Caco-2 (cell line): ENCODE measurements around the gene CCZ1. TPM values are rescaled to one million over a fixed set of nuclear protein-coding genes. Genes with fewer than 3 reads are reported as not detected.
"Not testable (repeated sequence)": the region's sequence is repeated elsewhere in the genome, so short reads cannot be mapped to it uniquely, and the experiment has no call there.

ENCODE experiments used
- BruUV-seq: library from RNA; stranded (reverse); fragments of 400-500 nt; replicated peaks from 2 replicates; lab custom pipeline; 2021; lab: Mats Ljungman, UMichigan
- CTCF ChIA-PET: fragments of 300-600 bp; sonication (Branson Sonifier 250); formaldehyde crosslinking; loops from one replicate; lab custom pipeline; 2022; ENCODE audit warnings: antibody characterized with exemption; lab: Charles Lee
- POLR2A ChIA-PET: fragments of 300-600 bp; sonication (Branson Sonifier 250); formaldehyde crosslinking; loops from one replicate; lab custom pipeline; 2022; ENCODE audit warnings: antibody characterized with exemption; lab: Charles Lee
- DNase-seq, 2 experiments: peaks; one replicate each; pipeline versions ENCODE4 v3.0.0 to v3.0.0-alpha.2; 2020 to 2022
- H3K27me3 ChIP-seq: replicated peaks from 2 replicates; pipeline ENCODE4 v1.6.0; 2011; ENCODE audit warnings: low read length; ENCODE audit not compliant: control insufficient read depth, insufficient read depth
- H3K36me3 ChIP-seq: 2 replicates; pipeline ENCODE4 v1.5.1; 2011; ENCODE audit warnings: low read length; ENCODE audit not compliant: control insufficient read depth, insufficient read depth
- H3K4me1 ChIP-seq: fragments of 250-450 bp; sonication (Bioruptor Pico); 2 replicates; pipeline ENCODE4 v1.5.1; 2020; ENCODE audit warnings: mild to moderate bottlenecking
- H3K4me3 ChIP-seq: 2 replicates; pipeline ENCODE4 v1.5.1; 2011; ENCODE audit warnings: low read depth, mild to moderate bottlenecking, control low read depth, low read length
- H3K9me3 ChIP-seq: fragments of 250-450 bp; sonication (Bioruptor Pico); 2 replicates; pipeline ENCODE4 v1.5.1; 2020; ENCODE audit warnings: mild to moderate bottlenecking, moderate library complexity
- H3K27ac Mint-ChIP-seq: one replicate; pipeline ENCODE4 v1.8.0; 2022; ENCODE audit warnings: mixed read lengths; ENCODE audit not compliant: unreplicated experiment
- H3K27me3 Mint-ChIP-seq: one replicate; pipeline ENCODE4 v1.8.0; 2022; ENCODE audit warnings: mixed read lengths; ENCODE audit not compliant: insufficient read depth, unreplicated experiment
- H3K36me3 Mint-ChIP-seq: one replicate; pipeline ENCODE4 v1.8.0; 2022; ENCODE audit warnings: mild to moderate bottlenecking, mixed read lengths; ENCODE audit not compliant: insufficient read depth, unreplicated experiment
- H3K4me1 Mint-ChIP-seq: one replicate; pipeline ENCODE4 v1.8.0; 2022; ENCODE audit warnings: low read depth, mixed read lengths; ENCODE audit not compliant: unreplicated experiment
- H3K4me3 Mint-ChIP-seq: one replicate; pipeline ENCODE4 v1.8.0; 2022; ENCODE audit warnings: mild to moderate bottlenecking, moderate library complexity, mixed read lengths; ENCODE audit not compliant: unreplicated experiment
- H3K9me3 Mint-ChIP-seq: one replicate; pipeline ENCODE4 v1.8.0; 2022; ENCODE audit warnings: mixed read lengths; ENCODE audit not compliant: unreplicated experiment
- intact Hi-C: fragments of 100-400 bp; cut with micrococcal nuclease; formaldehyde crosslinking; loops from one replicate; pipeline ENCODE4 v1.10.0; 2022; ENCODE audit not compliant: unreplicated experiment
- total RNA-seq: library from RNA; stranded (reverse); gene quantifications from 2 replicates; pipeline ENCODE4 v1.2.3, GENCODE V29; 2022

CCZ1 gene
- total RNA-seq, 1 experiment from 2014 or later, result 76.4 TPM

DNA sequence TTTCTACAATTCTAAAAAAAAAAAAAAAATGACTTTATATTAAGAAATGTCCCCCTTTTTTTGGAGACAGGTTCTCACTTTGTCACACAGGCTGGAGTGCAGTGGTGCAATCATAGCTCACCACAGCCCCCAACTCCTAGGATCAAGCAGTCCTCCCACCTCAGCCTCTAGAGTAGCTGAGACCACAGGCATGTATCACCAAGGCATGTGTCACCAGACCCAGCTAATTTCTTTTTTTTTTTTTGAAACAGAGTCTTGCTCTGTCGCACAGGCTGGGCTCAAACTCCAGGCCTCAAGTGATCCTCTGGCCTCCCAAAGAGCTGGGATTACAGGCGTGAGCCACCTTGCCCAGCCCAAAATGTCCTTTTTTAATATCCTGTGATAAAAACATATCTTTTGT lies 25.6 kb downstream of the CCZ1 start:
- not testable (repeated sequence) for BruUV-seq, H3K4me3 ChIP-seq

DNA sequence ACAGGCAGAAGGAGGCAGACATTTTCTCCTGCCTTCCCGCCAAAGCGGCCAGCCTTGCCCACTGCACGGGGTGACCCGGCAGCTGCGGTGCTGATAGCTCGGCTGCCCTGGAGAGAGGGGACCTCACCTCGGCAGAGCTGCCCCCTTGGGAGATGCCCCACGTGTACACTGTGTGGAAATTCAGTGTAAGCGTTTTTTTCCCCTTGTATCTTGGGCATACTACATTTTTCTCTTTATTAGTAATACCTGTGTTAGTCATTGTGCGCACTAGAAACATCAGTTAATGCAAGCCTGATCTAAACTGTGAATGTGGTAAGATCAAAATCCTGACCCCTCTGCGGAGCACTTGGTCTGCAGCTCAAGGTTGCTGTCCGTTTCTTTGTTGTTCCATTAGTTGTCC lies 26.1 kb downstream of the CCZ1 start:
- H3K9me3 ChIP-seq, POLR2A ChIA-PET, H3K27me3 ChIP-seq, BruUV-seq, CTCF ChIA-PET, H3K4me1 Mint-ChIP-seq, H3K4me3 Mint-ChIP-seq, H3K4me3 ChIP-seq, H3K36me3 ChIP-seq, H3K9me3 Mint-ChIP-seq, H3K4me1 ChIP-seq, H3K27me3 Mint-ChIP-seq, H3K27ac Mint-ChIP-seq, H3K36me3 Mint-ChIP-seq, DNase-seq, intact Hi-C loops: not testable (repeated sequence)

More for the DNA sequence above, 25.6 kb downstream of the CCZ1 start:
- DNase-seq, POLR2A ChIA-PET, H3K9me3 ChIP-seq, H3K36me3 ChIP-seq, H3K9me3 Mint-ChIP-seq, H3K27me3 Mint-ChIP-seq, H3K4me1 Mint-ChIP-seq, H3K36me3 Mint-ChIP-seq, H3K27me3 ChIP-seq, CTCF ChIA-PET, H3K4me3 Mint-ChIP-seq, H3K4me1 ChIP-seq, intact Hi-C loops, H3K27ac Mint-ChIP-seq: not testable (repeated sequence)

DNA sequence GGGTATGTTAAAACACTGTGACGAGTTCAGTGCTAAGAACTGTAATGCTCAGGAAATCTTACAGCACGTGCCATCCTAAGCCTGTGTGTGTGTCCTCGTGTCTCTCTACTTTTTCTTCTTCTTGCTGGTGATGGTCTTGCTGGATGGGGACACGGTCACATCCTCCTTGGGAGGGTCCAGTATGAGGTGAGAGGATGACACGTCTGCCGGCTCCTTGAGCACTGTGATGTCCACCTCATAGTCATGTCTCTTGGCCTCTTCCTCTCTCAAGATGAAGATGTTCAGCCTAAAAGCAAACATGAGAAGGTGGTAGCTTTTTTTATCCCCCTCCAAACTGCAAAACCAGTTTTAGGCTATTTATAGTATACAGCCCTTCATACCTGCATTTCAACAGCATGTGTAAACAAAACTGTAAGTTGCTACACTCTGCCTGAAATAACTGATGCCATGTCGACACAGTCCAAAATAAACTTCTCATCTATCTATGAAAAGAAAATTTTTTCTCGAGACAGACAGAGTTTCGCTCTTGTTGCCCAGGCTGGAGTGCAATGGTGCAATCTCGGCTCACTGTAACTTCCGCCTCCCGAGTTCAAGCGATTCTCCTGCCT lies 27.8 kb downstream of the CCZ1 start:
- H3K27me3 ChIP-seq, H3K27me3 Mint-ChIP-seq, POLR2A ChIA-PET, H3K4me3 ChIP-seq, H3K4me3 Mint-ChIP-seq, H3K4me1 Mint-ChIP-seq, H3K9me3 Mint-ChIP-seq, H3K4me1 ChIP-seq, DNase-seq, BruUV-seq, H3K36me3 ChIP-seq, intact Hi-C loops, H3K36me3 Mint-ChIP-seq, CTCF ChIA-PET, H3K9me3 ChIP-seq, H3K27ac Mint-ChIP-seq: not testable (repeated sequence)

DNA sequence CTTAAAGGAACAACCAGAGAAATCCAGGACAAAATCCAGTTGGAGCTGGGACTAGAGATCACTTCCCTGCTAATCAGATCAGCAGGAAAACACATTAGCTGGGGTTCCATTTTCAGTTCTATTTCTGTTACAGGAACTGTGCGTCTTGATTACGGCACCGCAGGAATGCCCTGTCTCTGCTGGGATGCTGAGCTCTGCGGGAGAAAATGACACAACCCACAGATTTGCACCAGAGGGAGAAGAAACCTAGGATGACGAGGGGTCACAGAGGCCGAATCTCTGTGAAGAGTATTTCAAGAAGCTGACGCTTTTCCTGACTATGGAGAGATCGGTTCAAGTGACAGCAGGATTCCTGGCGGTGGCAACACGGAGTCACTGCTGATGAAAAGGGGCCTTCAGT lies 31.8 kb downstream of the CCZ1 start:
- H3K4me1 Mint-ChIP-seq, H3K9me3 ChIP-seq, H3K9me3 Mint-ChIP-seq, DNase-seq, intact Hi-C loops, H3K4me1 ChIP-seq, H3K36me3 ChIP-seq, POLR2A ChIA-PET, CTCF ChIA-PET, H3K27ac Mint-ChIP-seq, H3K27me3 Mint-ChIP-seq, H3K4me3 ChIP-seq, H3K36me3 Mint-ChIP-seq, H3K4me3 Mint-ChIP-seq, H3K27me3 ChIP-seq, BruUV-seq: not testable (repeated sequence)

DNA sequence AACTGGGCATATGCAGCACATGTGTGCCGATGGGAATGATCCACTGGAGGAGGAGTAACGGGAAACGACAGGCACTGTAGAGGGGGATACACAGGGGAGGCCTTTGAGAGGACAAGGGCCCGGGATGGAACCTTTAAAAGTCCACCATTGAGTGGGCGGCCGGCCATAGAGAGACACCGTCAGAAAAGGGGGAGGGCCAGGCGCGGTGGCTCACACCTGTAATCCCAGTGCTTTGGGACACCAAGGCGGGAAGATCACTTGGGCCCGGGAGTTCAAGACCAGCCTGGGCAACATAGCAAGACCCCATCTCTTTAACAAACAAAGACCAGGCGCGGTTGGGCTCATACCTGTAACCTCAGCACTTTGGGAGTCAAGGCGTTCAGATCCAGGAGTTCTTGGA lies 32.7 kb downstream of the CCZ1 start:
- DNase-seq, H3K27ac Mint-ChIP-seq, H3K4me3 Mint-ChIP-seq, intact Hi-C loops, H3K27me3 Mint-ChIP-seq, H3K4me1 ChIP-seq, CTCF ChIA-PET, H3K9me3 Mint-ChIP-seq, H3K4me1 Mint-ChIP-seq, H3K36me3 ChIP-seq, H3K27me3 ChIP-seq, H3K36me3 Mint-ChIP-seq, BruUV-seq, H3K9me3 ChIP-seq, H3K4me3 ChIP-seq, POLR2A ChIA-PET: not testable (repeated sequence)

DNA sequence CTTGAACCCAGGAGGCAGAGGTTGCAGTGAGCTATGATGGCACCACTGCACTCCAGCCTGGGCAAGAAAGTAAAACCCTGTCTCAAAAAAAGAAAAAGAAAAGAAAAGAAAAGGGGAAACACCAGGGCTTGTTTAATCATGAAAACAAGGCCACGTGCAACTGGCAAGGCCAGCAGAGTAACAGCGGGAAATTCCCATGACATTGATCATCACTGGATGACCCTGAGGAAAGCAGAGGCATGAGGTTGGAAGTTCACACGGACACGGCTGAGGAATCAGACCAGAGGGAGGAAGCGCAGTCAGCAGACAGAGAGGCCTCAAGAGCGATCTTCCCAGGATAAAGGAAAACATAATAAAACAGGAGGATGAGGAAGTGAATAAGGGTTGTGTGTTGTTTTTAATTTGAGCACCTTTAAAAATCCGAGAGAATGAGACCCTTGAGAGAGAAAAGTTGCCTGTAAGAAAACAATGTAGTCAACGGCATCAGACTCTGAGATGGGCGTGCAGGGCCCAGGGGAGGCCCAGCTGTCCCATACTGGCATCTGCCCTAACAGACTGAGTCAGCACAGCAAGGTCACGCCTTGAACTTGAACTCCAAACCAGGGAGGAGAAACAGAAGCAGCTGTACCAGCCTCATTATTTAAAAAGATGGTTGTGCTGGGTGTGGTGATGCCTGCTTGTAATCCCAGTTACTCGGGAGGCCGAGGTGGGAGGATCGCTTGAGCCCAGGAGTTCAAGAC lies 33.5 kb downstream of the CCZ1 start:
- H3K4me1 ChIP-seq, intact Hi-C loops, H3K36me3 ChIP-seq, H3K9me3 Mint-ChIP-seq, DNase-seq, H3K4me1 Mint-ChIP-seq, H3K36me3 Mint-ChIP-seq, H3K27me3 ChIP-seq, POLR2A ChIA-PET, H3K9me3 ChIP-seq, H3K27ac Mint-ChIP-seq, H3K4me3 Mint-ChIP-seq, H3K27me3 Mint-ChIP-seq, H3K4me3 ChIP-seq, CTCF ChIA-PET, BruUV-seq: not testable (repeated sequence)

DNA sequence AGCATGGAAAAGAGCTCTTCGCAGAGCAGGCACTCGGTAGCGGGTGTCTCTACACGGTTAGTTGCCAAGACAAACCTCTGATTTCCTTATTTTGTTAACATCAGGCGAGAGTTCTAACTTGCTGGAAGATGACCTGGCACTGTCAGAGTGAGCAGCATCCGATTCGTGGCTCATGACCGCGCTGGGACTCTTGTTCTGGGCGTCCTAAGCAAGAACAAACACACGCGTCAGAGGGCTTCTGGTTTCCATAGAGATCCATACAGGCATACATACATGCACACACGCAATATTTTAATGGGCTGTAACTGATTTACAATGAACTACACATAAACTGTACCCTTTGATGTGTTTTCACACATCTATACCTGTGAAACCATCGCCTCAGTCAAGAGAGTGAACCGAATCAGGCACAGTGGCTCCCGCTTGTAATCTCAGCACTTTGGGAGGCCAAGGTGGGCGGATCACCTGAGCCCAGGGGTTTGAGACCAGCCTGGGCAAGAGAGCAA lies 36.5 kb downstream of the CCZ1 start:
- H3K4me3 Mint-ChIP-seq, intact Hi-C loops, H3K4me3 ChIP-seq, H3K36me3 Mint-ChIP-seq, H3K9me3 ChIP-seq, H3K9me3 Mint-ChIP-seq, CTCF ChIA-PET, H3K36me3 ChIP-seq, BruUV-seq, H3K27ac Mint-ChIP-seq, H3K27me3 Mint-ChIP-seq, POLR2A ChIA-PET, DNase-seq, H3K4me1 Mint-ChIP-seq, H3K27me3 ChIP-seq, H3K4me1 ChIP-seq: not testable (repeated sequence)
